Neural cell (in vitro differentiated cells): ENCODE results near the gene DENND4A. TPM values are rescaled to one million over a fixed set of nuclear protein-coding genes. Genes with fewer than 3 reads are reported as not detected.

Experiments used
- H2AFZ ChIP-seq: fragments of 200-600, 300-800 bp; sonication (generic), shearing (Covaris generic); 2 replicates; pipeline ENCODE4 v1.6.0; 2014; ENCODE audit warnings: low read depth, mild to moderate bottlenecking, antibody characterized with exemption, low read length, moderate library complexity
- H3F3A ChIP-seq: fragments of 200-600 bp; shearing (Covaris generic); 2 replicates; pipeline ENCODE4 v1.6.1; 2016; ENCODE audit warnings: mild to moderate bottlenecking, moderate library complexity, mixed read lengths, antibody characterized with exemption, low read length; ENCODE audit not compliant: insufficient read depth, poor library complexity, severe bottlenecking
- H3K27ac ChIP-seq: fragments of 200-600, 300-800 bp; sonication (generic), shearing (Covaris generic); 2 replicates; pipeline ENCODE4 v1.5.1; 2014; ENCODE audit warnings: mild to moderate bottlenecking, low read length, moderate library complexity
- H3K27me3 ChIP-seq: fragments of 300-800, 200-600 bp; sonication (generic), shearing (Covaris generic); 2 replicates; pipeline ENCODE4 v1.6.0; 2014; ENCODE audit warnings: mild to moderate bottlenecking, low read depth, low read length, moderate library complexity; ENCODE audit not compliant: insufficient read depth
- H3K36me3 ChIP-seq: fragments of 300-800, 200-600 bp; sonication (generic), shearing (Covaris generic); 2 replicates; pipeline ENCODE4 v1.5.1; 2014; ENCODE audit warnings: mild to moderate bottlenecking, antibody characterized with exemption, low read length, moderate library complexity; ENCODE audit not compliant: insufficient read depth
- H3K4me2 ChIP-seq: fragments of 300-800, 200-600 bp; sonication (generic), shearing (Covaris generic); 2 replicates; pipeline ENCODE4 v1.6.0; 2014; ENCODE audit warnings: mild to moderate bottlenecking, low read length
- H3K4me3 ChIP-seq: fragments of 300-800, 200-600 bp; sonication (generic), shearing (Covaris generic); 2 replicates; pipeline ENCODE4 v1.5.1; 2014; ENCODE audit warnings: mild to moderate bottlenecking, low read length, moderate library complexity
- H3K79me2 ChIP-seq: fragments of 200-600 bp; shearing (Covaris generic); replicated peaks from 2 replicates; pipeline ENCODE4 v1.6.0; 2014; ENCODE audit warnings: mild to moderate bottlenecking, low read length, moderate library complexity; ENCODE audit not compliant: insufficient read depth
- H3K9ac ChIP-seq: fragments of 300-800, 200-600 bp; sonication (generic), shearing (Covaris generic); 2 replicates; pipeline ENCODE4 v1.6.1; 2016; ENCODE audit warnings: mild to moderate bottlenecking, low read length, mixed read lengths
- H3K9me2 ChIP-seq: fragments of 200-600 bp; shearing (Covaris generic); 2 replicates; pipeline ENCODE4 v1.6.1; 2016; ENCODE audit warnings: mild to moderate bottlenecking, low read length, mixed read lengths; ENCODE audit not compliant: insufficient read depth
- H3K9me3 ChIP-seq: fragments of 200-600, 300-800 bp; sonication (generic), shearing (Covaris generic); 2 replicates; pipeline ENCODE4 v1.6.1; 2016; ENCODE audit warnings: mild to moderate bottlenecking, mixed run types, low read length, moderate library complexity, mixed read lengths
- H4K20me1 ChIP-seq: fragments of 200-600 bp; shearing (Covaris generic); 2 replicates; pipeline ENCODE4 v1.6.1; 2016; ENCODE audit warnings: mild to moderate bottlenecking, mixed run types; ENCODE audit not compliant: insufficient read depth
- EP300 ChIP-seq: fragments of 450-650 bp; conservative IDR thresholded peaks from 2 replicates; pipeline ENCODE4 v1.6.1; 2014; ENCODE audit warnings: antibody characterized with exemption, mild to moderate bottlenecking, moderate library complexity; ENCODE audit not compliant: poor library complexity, severe bottlenecking
- EZH2 ChIP-seq: fragments of 200-600, 300-800 bp; shearing (Covaris generic), sonication (generic); IDR thresholded peaks from 2 replicates; pipeline ENCODE4 v1.6.1; 2014; ENCODE audit warnings: antibody characterized with exemption, low read length, borderline replicate concordance, mild to moderate bottlenecking; ENCODE audit not compliant: insufficient read depth, poor library complexity, severe bottlenecking
- MXI1 ChIP-seq: fragments of 450-650 bp; conservative IDR thresholded peaks from 2 replicates; pipeline ENCODE4 v1.6.1; 2014; ENCODE audit warnings: antibody characterized with exemption, mild to moderate bottlenecking; ENCODE audit not compliant: poor library complexity, severe bottlenecking
- POLR2AphosphoS5 ChIP-seq: IDR thresholded peaks from 2 replicates; pipeline ENCODE4 v1.6.1; 2012
- RAD21 ChIP-seq: fragments of 450-650 bp; conservative IDR thresholded peaks from 2 replicates; pipeline ENCODE4 v1.6.1; 2014; ENCODE audit warnings: antibody characterized with exemption, mild to moderate bottlenecking, moderate library complexity
- SMC3 ChIP-seq: fragments of 450-650 bp; conservative IDR thresholded peaks from 2 replicates; pipeline ENCODE4 v1.6.1; 2014; ENCODE audit warnings: antibody characterized with exemption, mild to moderate bottlenecking, moderate library complexity; ENCODE audit not compliant: poor library complexity
- TAF1 ChIP-seq: IDR thresholded peaks from 2 replicates; pipeline ENCODE4 v1.6.1; 2012; ENCODE audit warnings: low read depth
- polyA plus RNA-seq: library from polyadenylated mRNA; depleted of rRNA; stranded (reverse); fragments of >200 nt; gene quantifications from 2 replicates; pipeline ENCODE4 v1.2.3, GENCODE V29; 2014
- TF ChIP-seq, protein P1 (sequence below): IDR thresholded peaks from 2 replicates; pipeline ENCODE4 v1.6.1; 2012; ENCODE audit warnings: borderline replicate concordance
- TF ChIP-seq, protein P2 (sequence below): fragments of 450-650 bp; IDR thresholded peaks from 2 replicates; pipeline ENCODE4 v1.5.1; 2014; ENCODE audit warnings: antibody characterized with exemption, mild to moderate bottlenecking, moderate library complexity; ENCODE audit not compliant: poor library complexity, severe bottlenecking

The DENND4A gene
- polyA plus RNA-seq, 1 donor from 2014 or later = 7.5 TPM

DNA sequence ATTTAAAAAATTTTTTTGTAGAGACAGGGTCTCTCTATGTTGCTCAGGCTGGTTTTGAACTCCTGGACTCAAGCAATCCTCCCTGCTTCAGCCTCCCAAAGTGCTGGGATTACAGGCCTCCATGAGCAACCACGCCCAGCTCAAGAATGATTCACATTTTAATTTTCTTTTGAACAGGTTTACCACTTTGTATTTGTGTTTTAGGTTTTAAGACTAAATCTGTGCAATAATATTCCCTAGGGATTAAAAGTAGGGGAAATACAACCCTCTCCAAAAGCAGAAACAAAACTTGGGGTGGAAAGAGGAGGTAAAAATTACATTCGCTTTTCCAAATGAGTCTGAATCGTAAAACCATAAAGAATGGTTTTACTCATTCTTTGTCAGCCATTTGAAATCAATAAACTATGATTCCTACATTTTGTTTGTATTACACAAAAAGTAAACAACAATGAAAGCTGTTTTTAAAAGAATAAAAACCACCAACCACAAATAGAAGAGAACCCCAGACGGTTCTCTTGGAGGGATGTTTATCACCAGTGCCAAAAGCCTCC, 132.5 kb downstream of the DENND4A start:
- H3K4me3 ChIP-seq = no peak overlapping the region
- H3K27ac ChIP-seq = no peak overlapping the region
- no peaks in the 10 kb centered on the region for H3F3A ChIP-seq
- H3K9me3 ChIP-seq = no peaks in the 10 kb centered on the region
- peaks cover 5% of the 10 kb centered on the region for H3K36me3 ChIP-seq
- no peak overlapping the region for H2AFZ ChIP-seq
- H3K4me2 ChIP-seq = no peak overlapping the region
- no peaks in the 10 kb centered on the region for H3K79me2 ChIP-seq
- no peaks in the 10 kb centered on the region for H4K20me1 ChIP-seq
- no peaks in the 10 kb centered on the region for H3K27me3 ChIP-seq
- H3K9me2 ChIP-seq = no peaks in the 10 kb centered on the region
- TF ChIP-seq SMC3 (no peak), TAF1 (no peak), EP300 (no peak), EZH2 (no peak), POLR2AphosphoS5 (no peak), RAD21 (no peak), MXI1 (no peak)
- TF ChIP-seq, protein P1, sequence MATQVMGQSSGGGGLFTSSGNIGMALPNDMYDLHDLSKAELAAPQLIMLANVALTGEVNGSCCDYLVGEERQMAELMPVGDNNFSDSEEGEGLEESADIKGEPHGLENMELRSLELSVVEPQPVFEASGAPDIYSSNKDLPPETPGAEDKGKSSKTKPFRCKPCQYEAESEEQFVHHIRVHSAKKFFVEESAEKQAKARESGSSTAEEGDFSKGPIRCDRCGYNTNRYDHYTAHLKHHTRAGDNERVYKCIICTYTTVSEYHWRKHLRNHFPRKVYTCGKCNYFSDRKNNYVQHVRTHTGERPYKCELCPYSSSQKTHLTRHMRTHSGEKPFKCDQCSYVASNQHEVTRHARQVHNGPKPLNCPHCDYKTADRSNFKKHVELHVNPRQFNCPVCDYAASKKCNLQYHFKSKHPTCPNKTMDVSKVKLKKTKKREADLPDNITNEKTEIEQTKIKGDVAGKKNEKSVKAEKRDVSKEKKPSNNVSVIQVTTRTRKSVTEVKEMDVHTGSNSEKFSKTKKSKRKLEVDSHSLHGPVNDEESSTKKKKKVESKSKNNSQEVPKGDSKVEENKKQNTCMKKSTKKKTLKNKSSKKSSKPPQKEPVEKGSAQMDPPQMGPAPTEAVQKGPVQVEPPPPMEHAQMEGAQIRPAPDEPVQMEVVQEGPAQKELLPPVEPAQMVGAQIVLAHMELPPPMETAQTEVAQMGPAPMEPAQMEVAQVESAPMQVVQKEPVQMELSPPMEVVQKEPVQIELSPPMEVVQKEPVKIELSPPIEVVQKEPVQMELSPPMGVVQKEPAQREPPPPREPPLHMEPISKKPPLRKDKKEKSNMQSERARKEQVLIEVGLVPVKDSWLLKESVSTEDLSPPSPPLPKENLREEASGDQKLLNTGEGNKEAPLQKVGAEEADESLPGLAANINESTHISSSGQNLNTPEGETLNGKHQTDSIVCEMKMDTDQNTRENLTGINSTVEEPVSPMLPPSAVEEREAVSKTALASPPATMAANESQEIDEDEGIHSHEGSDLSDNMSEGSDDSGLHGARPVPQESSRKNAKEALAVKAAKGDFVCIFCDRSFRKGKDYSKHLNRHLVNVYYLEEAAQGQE = no peak
- TF ChIP-seq, protein P2, sequence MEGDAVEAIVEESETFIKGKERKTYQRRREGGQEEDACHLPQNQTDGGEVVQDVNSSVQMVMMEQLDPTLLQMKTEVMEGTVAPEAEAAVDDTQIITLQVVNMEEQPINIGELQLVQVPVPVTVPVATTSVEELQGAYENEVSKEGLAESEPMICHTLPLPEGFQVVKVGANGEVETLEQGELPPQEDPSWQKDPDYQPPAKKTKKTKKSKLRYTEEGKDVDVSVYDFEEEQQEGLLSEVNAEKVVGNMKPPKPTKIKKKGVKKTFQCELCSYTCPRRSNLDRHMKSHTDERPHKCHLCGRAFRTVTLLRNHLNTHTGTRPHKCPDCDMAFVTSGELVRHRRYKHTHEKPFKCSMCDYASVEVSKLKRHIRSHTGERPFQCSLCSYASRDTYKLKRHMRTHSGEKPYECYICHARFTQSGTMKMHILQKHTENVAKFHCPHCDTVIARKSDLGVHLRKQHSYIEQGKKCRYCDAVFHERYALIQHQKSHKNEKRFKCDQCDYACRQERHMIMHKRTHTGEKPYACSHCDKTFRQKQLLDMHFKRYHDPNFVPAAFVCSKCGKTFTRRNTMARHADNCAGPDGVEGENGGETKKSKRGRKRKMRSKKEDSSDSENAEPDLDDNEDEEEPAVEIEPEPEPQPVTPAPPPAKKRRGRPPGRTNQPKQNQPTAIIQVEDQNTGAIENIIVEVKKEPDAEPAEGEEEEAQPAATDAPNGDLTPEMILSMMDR = no peak
- H3K9ac ChIP-seq = no peak overlapping the region

DNA sequence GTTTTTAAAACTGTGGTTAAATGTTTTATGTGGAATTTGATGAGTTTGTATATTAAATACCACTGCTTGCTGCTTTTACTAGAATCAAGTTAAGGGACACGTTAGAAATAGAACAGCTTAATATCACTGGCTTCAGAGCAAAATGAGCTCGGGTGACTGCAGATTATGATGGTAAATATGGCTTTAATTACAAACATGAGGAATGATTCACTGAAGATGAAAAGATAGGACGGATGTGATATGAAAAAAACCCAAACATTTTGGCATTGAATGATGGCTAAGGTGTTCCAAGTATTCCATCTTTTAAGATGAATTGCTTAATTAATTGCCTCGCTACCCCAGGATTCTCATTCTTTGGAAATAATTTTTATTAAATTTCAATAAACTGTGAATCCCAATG, 136.6 kb downstream of the DENND4A start:
- no peak overlapping the region for H3K27ac ChIP-seq
- no peaks in the 10 kb centered on the region for H4K20me1 ChIP-seq
- H3K36me3 ChIP-seq = no peaks in the 10 kb centered on the region
- no peak overlapping the region for H2AFZ ChIP-seq
- H3K4me2 ChIP-seq = no peak overlapping the region
- H3K27me3 ChIP-seq = no peaks in the 10 kb centered on the region
- no peak for TF ChIP-seq SMC3
- no peak for TF ChIP-seq MXI1
- TF ChIP-seq EZH2 = no peak
- TF ChIP-seq EP300 = no peak
- TF ChIP-seq, protein P1 = no peak
- TF ChIP-seq TAF1 = no peak
- TF ChIP-seq POLR2AphosphoS5 = no peak
- TF ChIP-seq RAD21 = no peak
- TF ChIP-seq, protein P2 = no peak
- no peaks in the 10 kb centered on the region for H3K9me3 ChIP-seq
- H3K9me2 ChIP-seq = no peaks in the 10 kb centered on the region
- H3F3A ChIP-seq = no peaks in the 10 kb centered on the region
- no peak overlapping the region for H3K9ac ChIP-seq
- H3K79me2 ChIP-seq = no peaks in the 10 kb centered on the region
- no peak overlapping the region for H3K4me3 ChIP-seq
